ENCODE results near the gene BCAP29. TPM values are rescaled to one million over a fixed set of nuclear protein-coding genes. Genes with fewer than 3 reads are reported as not detected.

Gene BCAP29
- total RNA-seq, 2 experiments from 2014 or later, result 24.0 to 27.7 TPM

- Mint-ChIP-seq H3K36me3 (ENCODE audit: low read depth) (peaks cover 17% of the 10 kb centered on the region), H3K27me3 (no peaks in the 10 kb centered on the region), H3K27ac (peak overlapping the region; percentile 14), H3K4me3 (no peak overlapping the region), H3K4me1 (ENCODE audit: low read depth) (peaks cover 19% of the 10 kb centered on the region), H3K9me3 (no peaks in the 10 kb centered on the region)
- CTCF ChIA-PET, result interaction anchor here (0.9 kb wide), 1 partner anchor 79 kb away, joined by 3 read pairs; no protein-coding TSS in a partner anchor
- intact Hi-C loops (cut with micrococcal nuclease), result loop anchor here (10.0 kb wide), 1 partner anchor 142 kb away; no protein-coding TSS in a partner anchor
- TF ChIP-seq CTCF (IDR thresholded peaks at IDR 0.05), result no peak
- ATAC-seq (no peak), DNase-seq (no peak)
- POLR2A ChIA-PET, result interaction anchor here (0.6 to 1.8 kb wide), 2 partner anchors 19 to 162 kb away, joined by 3 to 9 read pairs; partner anchors contain the start of genes COG5 and DUS4L
Measured at GRCh38 chr7:107582875-107583274, 2.8 kb downstream of the BCAP29 start.

- no peak for TF ChIP-seq CTCF (IDR thresholded peaks at IDR 0.05)
- H3K4me3 Mint-ChIP-seq, result no peak overlapping the region
- no peaks in the 10 kb centered on the region for H3K9me3 Mint-ChIP-seq
- DNase-seq, result no peak
- intact Hi-C loops (cut with micrococcal nuclease), result loop anchor here (10.0 kb wide), 1 partner anchor 140 kb away; no protein-coding TSS in a partner anchor
- H3K36me3 Mint-ChIP-seq (ENCODE audit: low read depth), result peaks cover 19% of the 10 kb centered on the region
- no peak for ATAC-seq
- POLR2A ChIA-PET, result no interaction called here
- CTCF ChIA-PET, result no interaction called here
- no peak overlapping the region for H3K27ac Mint-ChIP-seq
- H3K27me3 Mint-ChIP-seq, result no peaks in the 10 kb centered on the region
- peaks cover 16% of the 10 kb centered on the region for H3K4me1 Mint-ChIP-seq (ENCODE audit: low read depth)
Measured at GRCh38 chr7:107584716-107585115, 4.7 kb downstream of the BCAP29 start.

GRCh38 chr7:107588529-107589130 lies 8.6 kb downstream of the BCAP29 start:
- CTCF ChIA-PET, result interaction anchor here (0.6 kb wide), 1 partner anchor 122 kb away, joined by 3 read pairs; no protein-coding TSS in a partner anchor
- H3K27ac Mint-ChIP-seq, result no peak overlapping the region
- TF ChIP-seq CTCF (IDR thresholded peaks at IDR 0.05), result no peak
- H3K9me3 Mint-ChIP-seq, result no peaks in the 10 kb centered on the region
- POLR2A ChIA-PET, result no interaction called here
- ATAC-seq (no peak), DNase-seq (no peak)
- H3K4me1 Mint-ChIP-seq (ENCODE audit: low read depth), result no peaks in the 10 kb centered on the region
- H3K36me3 Mint-ChIP-seq (ENCODE audit: low read depth), result peaks cover 17% of the 10 kb centered on the region
- no peaks in the 10 kb centered on the region for H3K27me3 Mint-ChIP-seq
- intact Hi-C loops (cut with micrococcal nuclease), result loop anchor here (10.0 kb wide), 1 partner anchor 136 kb away; no protein-coding TSS in a partner anchor
- H3K4me3 Mint-ChIP-seq, result no peak overlapping the region

GRCh38 chr7:107591421-107591820 lies 11.4 kb downstream of the BCAP29 start:
- H3K9me3 Mint-ChIP-seq, result no peaks in the 10 kb centered on the region
- no peak overlapping the region for H3K27ac Mint-ChIP-seq
- ChIA-PET POLR2A (no interaction called here), CTCF (no interaction called here)
- no peak overlapping the region for H3K4me3 Mint-ChIP-seq
- TF ChIP-seq CTCF (IDR thresholded peaks at IDR 0.05), result no peak
- intact Hi-C loops (cut with micrococcal nuclease), result no loop called here
- H3K36me3 Mint-ChIP-seq (ENCODE audit: low read depth), result peaks cover 8% of the 10 kb centered on the region
- DNase-seq, result no peak
- no peaks in the 10 kb centered on the region for H3K4me1 Mint-ChIP-seq (ENCODE audit: low read depth)
- no peak for ATAC-seq
- H3K27me3 Mint-ChIP-seq, result no peaks in the 10 kb centered on the region

- no peak for ATAC-seq
- Mint-ChIP-seq H3K9me3 (no peaks in the 10 kb centered on the region), H3K36me3 (ENCODE audit: low read depth) (peaks cover 10% of the 10 kb centered on the region), H3K4me1 (ENCODE audit: low read depth) (no peaks in the 10 kb centered on the region), H3K27me3 (no peaks in the 10 kb centered on the region), H3K27ac (no peak overlapping the region), H3K4me3 (no peak overlapping the region)
- TF ChIP-seq CTCF (IDR thresholded peaks at IDR 0.05), result no peak
- CTCF ChIA-PET, result interaction anchor here (0.6 to 1.2 kb wide), 3 partner anchors 10 to 48 kb away, joined by 3 read pairs; no protein-coding TSS in a partner anchor
- no peak for DNase-seq
- POLR2A ChIA-PET, result no interaction called here
- intact Hi-C loops (cut with micrococcal nuclease), result no loop called here
Measured at GRCh38 chr7:107592361-107593024, 12.4 kb downstream of the BCAP29 start.

All from activated CD8-positive, alpha-beta T cell treated with anti-CD3 and anti-CD28 coated beads for 36 hours (primary cell).